Posterior vena cava (tissue), 2 donors: ENCODE results near the gene KRTAP5-11. TPM values are rescaled to one million over a fixed set of nuclear protein-coding genes. Genes with fewer than 3 reads are reported as not detected.
A peak's percentile ranks its signal among the peaks of the same experiment; 100 is the strongest.
"Not testable (repeated sequence)": the region's sequence is repeated elsewhere in the genome, so short reads cannot be mapped to it uniquely, and the experiment has no call there.

Source experiments
- DNase-seq: peaks from one replicate; pipeline ENCODE4 v3.0.0-alpha.2; 2020; ENCODE audit warnings: low spot score
- intact Hi-C, 2 donors: fragments of 100-400 bp; cut with DNase I; formaldehyde crosslinking; loops; one replicate each; pipeline versions ENCODE4 v1.14.1 to v1.14.2; 2022 to 2023
- total RNA-seq, 2 donors: library from RNA; stranded (reverse); fragmentation: NEBNext Ultra II Directional; extraction: Animal tissue kit (Norgen Biotek cat#: 25700); gene quantifications; one replicate each; pipeline ENCODE4 v1.2.1, GENCODE V29; 2021
- donor health status: DM: yes; HTN: yes; CAD: no.
- donor health status: DM: yes; HTN: yes; CAD: no.

KRTAP5-11 gene
- total RNA-seq, 2 donors from 2014 or later, result not detected

DNA sequence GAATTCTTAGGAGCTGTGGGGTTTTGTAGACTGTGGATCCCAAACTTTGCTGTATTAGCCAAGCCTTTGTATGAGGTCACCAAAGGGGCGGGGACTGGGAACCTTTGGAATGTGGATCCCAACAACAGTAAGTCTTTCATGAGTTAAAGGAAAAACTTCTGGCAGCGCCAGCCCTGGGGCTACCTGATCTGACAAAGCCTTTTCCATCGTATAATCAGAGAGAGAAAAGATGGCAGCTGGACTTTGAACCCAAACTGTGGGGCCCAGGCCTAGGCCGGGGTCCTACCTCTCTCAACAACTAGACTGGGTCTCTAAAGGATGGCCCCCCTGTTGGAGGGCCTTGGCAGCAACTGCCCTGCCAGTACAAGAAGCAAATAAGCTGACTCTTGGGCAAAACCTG lies 5.6 kb upstream of the KRTAP5-11 start:
- intact Hi-C loops, DNase-seq: not testable (repeated sequence)

DNA sequence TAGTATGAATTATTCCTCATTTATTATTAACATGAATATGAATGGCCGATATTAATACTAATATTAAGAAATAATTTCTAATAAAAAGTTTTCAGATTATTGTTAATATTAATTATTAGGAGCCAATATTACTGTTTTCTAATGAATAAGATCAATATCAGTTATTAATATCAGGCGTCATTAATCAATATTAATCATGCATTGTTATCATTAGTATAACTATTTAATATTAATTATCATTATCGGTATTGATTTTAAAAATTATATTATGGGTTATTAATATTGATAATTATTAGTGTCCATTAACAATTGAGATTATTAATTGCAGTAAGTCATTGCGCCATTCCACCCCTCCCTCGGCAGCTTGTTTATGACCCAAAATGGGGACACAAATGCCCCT lies 3.0 kb upstream of the KRTAP5-11 start:
- intact Hi-C loops, DNase-seq: not testable (repeated sequence)

DNA sequence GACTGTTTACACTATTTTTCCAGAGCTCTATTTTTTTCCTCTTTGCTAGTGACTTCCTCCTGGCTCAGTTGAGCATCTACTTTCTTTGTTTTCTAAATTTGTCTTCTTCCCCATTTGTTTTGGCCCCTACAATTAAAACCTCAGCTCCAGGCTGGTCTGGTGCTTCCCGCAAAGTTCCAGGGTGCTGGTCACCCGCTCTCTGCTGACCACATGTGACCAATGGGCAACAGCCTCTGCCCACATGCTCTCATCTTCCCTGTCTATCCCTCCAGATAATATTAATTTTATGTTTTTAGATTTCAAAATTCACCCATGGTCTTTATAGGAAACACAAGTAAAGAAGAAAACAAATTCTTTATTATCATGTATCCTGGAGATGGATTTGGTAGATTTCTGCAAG lies 294 bp upstream of the KRTAP5-11 start:
- intact Hi-C loops, result not testable (repeated sequence)

DNA sequence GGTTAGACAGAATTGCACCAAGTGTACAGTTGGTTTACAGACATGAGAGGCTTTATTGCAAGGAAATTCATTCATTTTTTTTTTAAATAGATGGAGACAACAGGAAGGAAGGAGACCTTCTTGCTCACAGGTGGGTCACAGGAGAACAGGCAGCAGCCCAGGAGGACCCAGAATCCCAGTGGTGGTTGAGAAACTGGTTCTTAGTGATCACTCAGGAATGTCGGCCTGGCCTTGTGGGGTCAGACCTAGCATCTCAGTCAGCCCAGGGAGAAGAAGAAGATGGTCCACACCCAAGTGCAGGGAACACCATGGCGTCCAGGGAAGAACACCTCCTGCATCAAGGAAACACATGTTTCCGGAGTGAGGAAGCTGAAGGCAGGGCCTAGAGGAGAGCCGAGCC lies 849 bp downstream of the KRTAP5-11 start:
- intact Hi-C loops, result no loop called here
- DNase-seq, result peak; percentile 44

More for the DNA sequence above, 294 bp upstream of the KRTAP5-11 start:
- DNase-seq, result not testable (repeated sequence)

DNA sequence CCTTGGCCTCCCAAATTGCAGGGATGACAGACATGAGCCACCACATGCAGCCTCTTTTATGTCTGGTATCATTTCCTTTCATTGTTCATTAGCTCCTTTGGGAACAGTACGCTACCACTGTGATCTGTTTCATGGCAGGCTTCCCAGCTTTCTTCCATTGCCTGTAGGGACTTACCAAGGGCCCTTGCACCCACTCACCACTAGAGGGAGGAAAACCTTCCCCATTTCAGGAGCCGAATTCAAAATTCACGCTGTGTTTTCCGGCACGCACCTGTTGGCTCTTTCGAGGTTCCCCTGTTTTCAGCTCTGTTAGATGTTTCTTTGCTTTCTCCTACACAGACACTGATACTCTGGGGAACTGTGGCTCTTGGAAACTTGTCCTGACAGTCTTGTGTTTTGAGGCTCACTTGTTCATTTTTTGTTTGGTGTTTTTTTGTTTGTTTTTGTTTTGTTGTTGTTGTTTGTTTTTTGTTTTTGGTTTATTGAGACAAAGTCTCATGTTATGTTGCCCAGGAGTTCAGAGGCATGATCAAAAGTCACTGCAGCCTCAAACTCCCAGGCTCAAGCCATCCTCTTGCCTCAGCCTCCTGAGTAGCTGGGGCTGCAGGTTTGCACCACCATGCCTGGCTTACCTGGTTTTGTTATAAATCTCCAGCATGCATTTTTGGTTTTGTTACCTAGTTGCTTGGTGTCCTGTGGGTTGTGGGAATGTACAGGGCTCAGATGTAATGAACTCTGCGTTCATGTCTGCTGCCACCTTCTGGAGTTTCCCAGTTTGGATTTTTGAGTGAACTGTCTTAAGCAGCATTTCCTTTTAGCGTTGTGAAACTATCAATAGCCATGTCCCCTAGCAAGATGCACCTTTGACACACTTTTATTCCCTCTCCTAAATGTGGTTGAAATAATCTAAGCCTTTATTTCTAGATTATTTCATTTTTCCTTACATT lies 2.3 kb downstream of the KRTAP5-11 start:
- intact Hi-C loops, result no loop called here
- peak; percentile 59 for DNase-seq

DNA sequence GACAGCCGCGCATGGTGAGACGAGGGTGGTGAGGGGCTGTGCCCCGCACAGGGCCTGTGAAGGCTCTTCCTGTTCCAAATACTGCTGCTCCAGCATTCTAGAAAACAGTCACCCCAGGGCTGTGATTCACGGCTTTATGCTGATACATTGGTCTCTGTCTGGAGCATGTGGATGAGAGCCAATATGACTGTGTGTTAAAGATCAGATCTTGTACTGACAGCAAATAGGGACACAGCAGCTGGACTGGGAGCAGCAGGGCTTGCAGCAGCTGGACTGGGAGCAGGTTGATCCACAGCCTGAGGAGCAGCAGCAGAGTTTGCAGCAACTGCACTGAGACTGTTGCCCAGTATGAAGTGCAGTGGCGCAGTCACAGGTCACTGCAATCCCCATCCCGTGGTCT lies 3.2 kb downstream of the KRTAP5-11 start:
- DNase-seq, intact Hi-C loops: not testable (repeated sequence)

DNA sequence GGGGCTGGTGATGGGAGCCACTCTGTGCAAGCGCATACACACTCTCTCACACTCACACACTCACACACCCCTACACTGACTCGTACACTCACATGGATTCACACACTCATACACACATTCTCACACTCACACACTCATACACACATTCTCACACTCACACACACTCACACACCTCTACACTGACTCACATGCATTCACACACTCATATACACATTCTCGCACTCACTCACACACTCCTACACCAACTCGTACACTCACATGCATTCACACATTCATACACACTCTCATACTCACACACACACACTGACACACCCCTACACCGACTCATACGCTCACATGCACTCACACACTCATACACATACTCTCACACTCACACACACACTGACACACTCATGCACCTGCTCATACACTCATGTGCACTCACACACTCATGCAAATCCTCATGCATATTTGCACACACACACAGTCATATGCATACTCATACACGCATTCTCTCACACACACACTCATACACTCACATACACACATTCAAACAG lies 5.1 kb downstream of the KRTAP5-11 start:
- DNase-seq, result no peak
- intact Hi-C loops, result no loop called here

DNA sequence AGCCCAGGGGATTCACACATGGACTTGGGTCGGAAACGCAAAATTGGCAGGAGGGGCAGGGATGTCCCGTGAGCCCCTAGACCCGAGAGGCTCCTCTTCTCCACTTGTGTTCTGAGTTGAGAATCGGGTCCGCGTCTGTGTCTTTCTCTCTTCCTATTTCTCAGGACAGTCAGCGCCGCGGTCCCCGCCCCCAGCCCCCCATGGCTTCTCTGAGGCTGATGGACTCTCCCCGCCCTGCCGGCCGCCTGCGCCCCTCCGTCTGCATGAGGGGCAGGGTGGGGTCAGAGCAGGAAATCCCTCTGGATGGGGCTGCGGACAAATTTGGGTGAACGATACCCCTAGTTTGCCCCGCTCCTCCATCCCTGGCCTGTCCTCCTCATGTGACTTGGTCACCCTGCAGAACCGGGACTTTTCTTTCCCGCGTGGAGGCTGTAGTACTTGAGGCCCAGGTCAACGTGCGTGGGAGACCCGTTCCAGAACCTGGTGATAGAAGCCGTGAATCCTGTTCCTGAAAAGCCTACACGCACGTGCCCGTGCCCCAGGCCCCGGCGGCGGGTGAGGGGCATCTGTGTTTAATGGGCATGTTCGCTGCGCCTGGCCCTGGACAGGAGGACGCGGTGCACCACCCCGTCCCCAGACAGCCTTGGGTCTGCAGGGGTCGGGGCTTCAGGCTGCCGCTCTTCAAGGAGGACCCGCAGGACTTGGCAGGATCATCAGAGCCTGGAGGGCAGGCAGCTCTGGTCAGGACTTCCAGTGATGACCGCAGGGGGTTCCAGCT lies 5.8 kb downstream of the KRTAP5-11 start:
- peak; percentile 73 for DNase-seq
- intact Hi-C loops, result not testable (repeated sequence)

DNA sequence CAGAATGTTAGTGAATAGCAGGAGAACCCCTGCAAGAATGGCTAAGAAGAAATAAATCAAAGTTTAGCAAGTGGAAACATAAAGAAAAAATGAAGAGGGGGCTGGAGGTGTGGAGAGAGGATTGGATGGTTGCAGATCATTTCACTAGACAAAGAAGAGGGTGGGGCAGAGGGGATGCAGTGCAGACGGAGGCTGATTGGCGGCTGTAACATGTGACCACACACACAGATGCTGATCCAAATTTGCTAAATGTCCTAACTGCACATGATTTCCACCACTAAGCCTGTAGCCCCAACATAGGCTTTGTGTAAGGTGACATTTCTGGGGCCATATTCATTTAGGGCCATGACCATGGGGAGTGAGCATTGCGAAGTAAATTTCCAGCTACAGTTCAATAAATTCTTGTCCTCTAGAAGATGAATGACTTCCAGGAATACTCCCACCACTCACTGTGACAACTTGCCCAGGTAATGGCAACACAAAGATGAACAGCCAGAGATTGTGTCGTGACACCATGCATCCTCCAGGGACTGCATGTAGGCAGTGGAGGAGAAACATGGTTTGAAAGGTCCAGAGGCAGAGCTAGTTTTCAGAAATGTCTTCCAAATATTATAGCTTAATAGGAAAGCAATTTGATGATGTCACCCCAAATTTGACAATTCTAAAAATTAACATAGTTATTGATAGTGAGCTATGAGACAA lies 6.8 kb downstream of the KRTAP5-11 start:
- DNase-seq, result no peak
- intact Hi-C loops, result no loop called here

DNA sequence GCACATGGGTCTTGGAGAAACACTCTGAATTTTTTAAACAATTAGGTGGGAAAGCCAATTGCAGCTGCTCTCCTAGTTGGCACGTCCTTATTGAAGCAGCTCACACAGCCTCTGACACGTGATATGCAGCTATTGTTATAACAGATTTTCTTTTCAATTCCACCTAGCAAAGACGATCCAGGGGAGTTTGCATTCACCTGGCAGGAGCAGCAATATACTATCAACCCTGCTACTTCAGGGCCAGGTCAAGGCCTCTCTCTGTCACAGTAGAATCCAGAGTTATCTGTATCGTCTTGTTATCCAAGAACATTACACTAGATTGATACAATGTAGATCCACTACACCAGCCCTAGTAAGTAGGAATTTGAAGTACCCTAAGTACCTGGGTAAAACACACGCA lies 8.3 kb downstream of the KRTAP5-11 start:
- intact Hi-C loops, result loop anchor here in 1 of 2 donors (5.0 kb wide), 1 partner anchor 642 kb away; no protein-coding TSS in a partner anchor
- no peak for DNase-seq

DNA sequence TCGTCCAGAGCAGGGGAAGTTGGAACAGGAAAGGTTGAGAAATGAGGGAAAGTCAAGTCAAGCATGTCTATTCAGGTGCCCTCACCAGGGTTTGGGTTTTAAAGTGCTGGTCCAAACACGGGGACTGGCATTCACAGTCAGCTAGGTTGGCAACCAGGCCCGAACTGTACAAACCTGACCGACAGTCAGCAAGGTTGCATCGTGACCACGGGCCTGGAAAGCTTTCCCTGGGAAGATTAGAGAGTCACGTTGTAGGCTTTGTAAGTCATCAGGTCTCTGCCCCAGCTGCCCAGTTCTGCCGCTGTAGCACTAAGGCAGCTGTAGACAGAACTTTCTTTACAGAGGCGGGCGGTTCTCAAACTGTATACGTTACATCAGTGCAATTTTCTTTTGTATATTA lies 9.9 kb downstream of the KRTAP5-11 start:
- intact Hi-C loops, result loop anchor here in 1 of 2 donors (5.0 kb wide), 1 partner anchor 641 kb away; no protein-coding TSS in a partner anchor
- no peak for DNase-seq

DNA sequence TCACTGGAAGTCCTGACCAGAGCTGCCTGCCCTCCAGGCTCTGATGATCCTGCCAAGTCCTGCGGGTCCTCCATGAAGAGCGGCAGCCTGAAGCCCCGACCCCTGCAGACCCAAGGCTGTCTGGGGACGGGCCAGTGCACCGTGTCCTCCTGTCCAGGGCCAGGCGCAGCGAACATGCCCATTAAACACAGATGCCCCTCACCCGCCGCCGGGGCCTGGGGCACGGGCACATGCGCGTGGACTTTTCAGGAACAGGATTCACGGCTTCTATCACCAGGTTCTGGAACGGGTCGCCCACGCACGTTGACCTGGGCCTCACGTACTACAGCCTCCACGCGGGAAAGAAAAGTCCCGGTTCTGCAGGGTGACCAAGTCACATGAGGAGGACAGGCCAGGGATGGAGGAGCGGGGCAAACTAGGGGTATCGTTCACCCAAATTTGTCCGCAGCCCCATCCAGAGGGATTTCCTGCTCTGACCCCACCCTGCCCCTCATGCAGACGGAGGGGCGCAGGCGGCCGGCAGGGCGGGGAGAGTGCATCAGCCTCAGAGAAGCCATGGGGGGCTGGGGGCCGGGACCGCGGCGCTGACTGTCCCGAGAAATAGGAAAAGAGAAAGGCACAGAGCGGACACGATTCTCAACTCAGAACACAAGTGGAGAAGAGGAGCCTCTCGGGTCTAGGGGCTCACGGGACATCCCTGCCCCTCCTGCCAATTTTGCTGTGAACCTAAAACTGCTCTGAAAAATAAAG lies 11.4 kb downstream of the KRTAP5-11 start:
- intact Hi-C loops, result loop anchor here in 1 of 2 donors (5.0 kb wide), 1 partner anchor 639 kb away; no protein-coding TSS in a partner anchor
- DNase-seq, result peak; percentile 76

DNA sequence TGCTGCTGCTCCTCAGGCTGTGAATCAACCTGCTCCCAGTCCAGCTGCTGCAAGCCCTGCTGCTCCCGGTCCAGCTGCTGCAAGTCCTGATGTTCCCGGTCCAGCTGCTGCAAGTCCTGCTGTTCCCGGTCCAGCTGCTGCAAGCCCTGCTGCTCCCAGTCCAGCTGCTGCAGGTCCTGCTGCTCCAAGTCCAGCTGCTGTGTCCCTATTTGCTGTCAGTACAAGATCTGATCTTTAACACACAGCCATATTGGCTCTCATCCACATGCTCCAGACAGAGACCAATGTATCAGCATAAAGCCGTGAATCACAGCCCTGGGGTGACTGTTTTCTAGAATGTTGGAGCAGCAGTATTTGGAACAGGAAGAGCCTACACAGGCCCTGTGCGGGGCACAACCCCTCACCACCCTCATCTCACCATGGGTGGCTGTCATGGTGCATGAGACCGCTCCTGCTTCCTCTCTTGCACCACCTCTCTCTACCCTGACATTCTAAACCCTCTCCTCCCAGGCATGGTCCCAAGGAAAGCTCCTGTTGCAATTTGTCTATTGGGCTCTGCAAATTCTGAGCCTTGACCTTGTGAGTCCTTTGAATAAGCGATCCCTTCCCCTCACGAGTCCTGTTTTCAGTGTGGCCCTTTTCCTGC lies 13.8 kb downstream of the KRTAP5-11 start:
- DNase-seq, result peak; percentile 62
- intact Hi-C loops, result no loop called here

DNA sequence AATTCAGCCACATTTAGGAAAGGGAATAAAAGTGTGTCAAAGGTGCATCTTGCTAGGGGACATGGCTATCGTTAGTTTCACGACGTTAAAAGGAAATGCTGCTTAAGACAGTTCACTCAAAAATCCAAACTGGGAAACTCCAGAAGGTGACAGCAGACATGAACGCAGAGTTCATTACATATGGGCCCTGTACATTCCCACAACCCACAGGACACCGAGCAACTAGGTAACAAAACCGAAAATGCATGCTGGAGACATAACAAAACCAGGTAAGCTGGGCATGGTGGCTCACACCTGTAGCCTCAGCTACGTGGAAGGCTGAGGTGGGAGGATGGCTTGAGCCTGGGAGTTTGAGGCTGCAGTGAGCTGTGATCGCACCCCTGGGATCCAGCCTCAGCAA lies 15.0 kb downstream of the KRTAP5-11 start:
- intact Hi-C loops, DNase-seq: not testable (repeated sequence)

DNA sequence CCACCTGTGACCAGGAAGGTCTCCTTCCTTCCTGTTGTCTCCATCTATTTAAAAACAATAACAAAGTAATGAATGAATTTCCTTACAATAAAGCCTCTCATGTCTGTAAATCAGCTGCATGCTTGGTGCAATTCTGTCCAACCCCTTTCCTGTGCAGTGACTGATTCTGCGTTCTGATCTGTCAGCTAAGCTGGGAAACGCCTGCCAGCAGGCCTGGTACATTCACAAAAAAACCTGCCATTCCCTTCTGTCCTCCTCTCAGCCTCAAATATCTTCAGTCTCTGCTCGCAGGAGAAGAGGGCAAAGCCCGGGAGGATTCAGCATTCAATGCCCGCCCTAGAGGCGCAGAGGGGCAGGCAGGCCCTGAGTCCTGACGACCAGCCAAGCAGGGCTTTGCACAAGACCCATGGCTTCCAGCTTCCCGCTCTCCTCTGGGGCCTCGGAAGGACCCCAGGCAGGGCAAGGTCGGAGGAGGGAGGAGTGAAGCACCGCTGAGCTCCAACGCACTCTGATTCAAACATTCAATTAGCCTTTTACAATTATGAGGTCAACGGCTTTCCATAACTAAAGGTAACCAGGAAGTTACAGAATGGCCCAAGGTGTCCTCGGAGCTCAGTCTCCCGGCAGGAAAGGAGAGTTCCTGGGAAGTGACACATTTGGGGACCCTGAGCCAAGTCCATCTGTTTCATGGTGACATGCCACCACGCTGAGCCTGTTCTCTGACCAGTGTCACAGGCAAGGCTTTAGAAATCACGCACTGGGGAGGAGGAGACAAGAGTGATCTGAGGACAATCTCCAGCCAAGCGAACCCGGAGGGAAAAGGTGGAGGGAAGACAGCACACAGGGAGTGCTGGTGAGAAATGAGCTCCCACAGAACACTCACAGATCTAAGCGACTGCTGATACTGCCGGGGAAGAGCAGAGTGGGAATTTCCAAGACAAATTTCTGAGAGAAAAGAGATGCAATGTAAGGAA lies 15.8 kb downstream of the KRTAP5-11 start:
- intact Hi-C loops, result not testable (repeated sequence)
- DNase-seq, result peak; percentile 30

DNA sequence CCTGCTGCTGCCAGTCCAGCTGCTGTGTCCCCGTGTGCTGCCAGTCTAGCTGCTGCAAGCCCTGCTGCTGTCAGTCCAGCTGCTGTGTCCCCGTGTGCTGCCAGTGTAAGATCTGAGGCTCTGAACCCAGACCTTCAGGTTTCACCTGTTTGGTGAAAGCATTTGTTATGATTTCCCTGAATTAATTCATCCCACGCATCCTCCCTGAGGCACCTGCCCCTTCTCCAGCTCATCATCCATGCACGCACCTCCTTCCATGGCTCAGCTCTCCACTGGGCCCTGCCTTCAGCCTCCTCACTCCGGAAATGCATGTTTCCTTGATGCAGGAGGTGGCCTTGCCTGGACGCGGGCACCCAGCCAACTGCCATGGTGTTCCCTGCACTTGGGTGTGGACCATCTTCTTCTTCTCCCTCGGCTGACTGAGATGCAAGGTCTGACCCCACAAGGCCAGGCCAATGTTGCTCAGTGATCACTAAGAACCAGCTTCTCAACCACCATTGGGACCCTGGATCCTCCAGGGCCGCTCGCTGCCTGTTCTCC lies 16.5 kb downstream of the KRTAP5-11 start:
- intact Hi-C loops, result no loop called here
- peak; percentile 74 for DNase-seq

DNA sequence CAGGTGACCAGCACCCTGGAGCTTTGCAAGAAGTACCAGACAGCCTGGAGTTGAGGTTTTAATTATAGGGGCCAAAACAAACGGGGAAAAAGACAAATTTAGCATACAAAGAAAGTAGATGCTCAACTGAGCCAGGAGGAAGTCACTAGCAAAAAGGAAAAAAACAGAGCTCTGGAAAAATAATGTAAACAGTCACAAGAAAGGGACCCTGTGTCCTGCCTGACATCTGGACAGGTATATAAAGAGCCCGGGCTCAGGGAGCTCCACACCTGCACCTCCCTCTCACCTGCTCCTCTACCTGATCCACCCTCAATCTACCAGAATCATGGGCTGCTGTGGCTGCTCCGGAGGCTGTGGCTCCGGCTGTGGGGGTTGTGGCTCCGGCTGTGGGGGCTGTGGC lies 17.4 kb downstream of the KRTAP5-11 start, which contains the start of gene KRTAP5-10:
KRTAP5-10 (plus strand) TSS at position 301 of the 400 bp plus-strand sequence; CDS start at position 326, 25 bp downstream.
- intact Hi-C loops, result no loop called here
- peak; percentile 34 for DNase-seq
